HL-60 (cell line): ENCODE results near the gene HEXD.

Experiments
- DNase-seq, 2 experiments: peaks; one replicate each; pipeline ENCODE4 v3.0.0-alpha.2; 2010 to 2020; ENCODE audit warnings: low read depth in 1 of 2, low spot score in 1 of 2
- H3K27ac ChIP-seq: fragments of 250-450 bp; sonication (Bioruptor Pico); replicated peaks from 2 replicates; pipeline ENCODE4 v1.5.1; 2020; ENCODE audit warnings: mild to moderate bottlenecking, moderate library complexity
- H3K27me3 ChIP-seq: fragments of 250-450 bp; sonication (Bioruptor Pico); 2 replicates; pipeline ENCODE4 v1.5.1; 2021; ENCODE audit warnings: mild to moderate bottlenecking, moderate library complexity; ENCODE audit not compliant: insufficient read depth, poor library complexity, severe bottlenecking
- H3K4me3 ChIP-seq: replicated peaks from 2 replicates; pipeline ENCODE4 v1.5.1; 2011; ENCODE audit warnings: mild to moderate bottlenecking, control low read depth, low read length; ENCODE audit not compliant: insufficient read depth
- CTCF ChIP-seq: IDR thresholded peaks from one replicate; pipeline ENCODE4 v1.5.1; 2011; ENCODE audit warnings: low read length, control low read depth, inconsistent platforms; ENCODE audit not compliant: insufficient read depth
- GABPA ChIP-seq: IDR thresholded peaks from 2 replicates; pipeline ENCODE4 v1.6.1; 2012; ENCODE audit warnings: low read depth
- POLR2AphosphoS5 ChIP-seq: IDR thresholded peaks from 2 replicates; pipeline ENCODE4 v1.6.1; 2012; ENCODE audit warnings: low read depth
- REST ChIP-seq: IDR thresholded peaks from 2 replicates; pipeline ENCODE4 v1.6.1; 2012; ENCODE audit warnings: low read depth; ENCODE audit not compliant: insufficient replicate concordance
- SPI1 ChIP-seq: IDR thresholded peaks from 2 replicates; pipeline ENCODE4 v1.6.1; 2012; ENCODE audit warnings: low read depth, mild to moderate bottlenecking, borderline replicate concordance

HEXD gene

GRCh38 chr17:82443465-82444283 lies 25.5 kb downstream of the HEXD start:
- no peak overlapping the region for H3K4me3 ChIP-seq
- no peak for TF ChIP-seq GABPA
- TF ChIP-seq CTCF = no peak
- TF ChIP-seq POLR2AphosphoS5 = no peak; the same call in 1 of the 2 replicates
- TF ChIP-seq REST = no peak
- TF ChIP-seq SPI1 = no peak
- no peaks in the 10 kb centered on the region for H3K27me3 ChIP-seq
- DNase-seq = no peak
- H3K27ac ChIP-seq = no peak overlapping the region

GRCh38 chr17:82444284-82444893 lies 26.2 kb downstream of the HEXD start:
- no peak for DNase-seq
- H3K27ac ChIP-seq = no peak overlapping the region
- H3K4me3 ChIP-seq = no peak overlapping the region
- TF ChIP-seq CTCF (no peak), GABPA (no peak), SPI1 (no peak)
- no peaks in the 10 kb centered on the region for H3K27me3 ChIP-seq

GRCh38 chr17:82444941-82445521 lies 26.9 kb downstream of the HEXD start:
- Histone ChIP-seq H3K27ac (no peak overlapping the region), H3K4me3 (no peak overlapping the region), H3K27me3 (no peaks in the 10 kb centered on the region)
- TF ChIP-seq SPI1 (no peak), REST (no peak), POLR2AphosphoS5 (no peak), GABPA (no peak)
- no peak for DNase-seq

- H3K27ac ChIP-seq = no peak overlapping the region
- DNase-seq = no peak
- TF ChIP-seq REST = no peak
- TF ChIP-seq POLR2AphosphoS5 = no peak
- TF ChIP-seq SPI1 = no peak
- H3K27me3 ChIP-seq = no peaks in the 10 kb centered on the region
- H3K4me3 ChIP-seq = no peak overlapping the region
These were observed 27.4 kb downstream of the HEXD start for GRCh38 chr17:82445542-82445941.
